Stimulated activated CD4-positive, alpha-beta T cell treated with anti-CD3 and anti-CD28 coated beads, Interleukin-2, amount 100 ng/mL, for 48 hours (primary cell): ENCODE results near the gene FLCN.
"Not testable (repeated sequence)": the region's sequence is repeated elsewhere in the genome, so short reads cannot be mapped to it uniquely, and the experiment has no call there.

Experiments
- DNase-seq, 2 donors: peaks; one replicate each; pipeline ENCODE4 v3.0.0-alpha.2; 2020

Gene FLCN

DNA sequence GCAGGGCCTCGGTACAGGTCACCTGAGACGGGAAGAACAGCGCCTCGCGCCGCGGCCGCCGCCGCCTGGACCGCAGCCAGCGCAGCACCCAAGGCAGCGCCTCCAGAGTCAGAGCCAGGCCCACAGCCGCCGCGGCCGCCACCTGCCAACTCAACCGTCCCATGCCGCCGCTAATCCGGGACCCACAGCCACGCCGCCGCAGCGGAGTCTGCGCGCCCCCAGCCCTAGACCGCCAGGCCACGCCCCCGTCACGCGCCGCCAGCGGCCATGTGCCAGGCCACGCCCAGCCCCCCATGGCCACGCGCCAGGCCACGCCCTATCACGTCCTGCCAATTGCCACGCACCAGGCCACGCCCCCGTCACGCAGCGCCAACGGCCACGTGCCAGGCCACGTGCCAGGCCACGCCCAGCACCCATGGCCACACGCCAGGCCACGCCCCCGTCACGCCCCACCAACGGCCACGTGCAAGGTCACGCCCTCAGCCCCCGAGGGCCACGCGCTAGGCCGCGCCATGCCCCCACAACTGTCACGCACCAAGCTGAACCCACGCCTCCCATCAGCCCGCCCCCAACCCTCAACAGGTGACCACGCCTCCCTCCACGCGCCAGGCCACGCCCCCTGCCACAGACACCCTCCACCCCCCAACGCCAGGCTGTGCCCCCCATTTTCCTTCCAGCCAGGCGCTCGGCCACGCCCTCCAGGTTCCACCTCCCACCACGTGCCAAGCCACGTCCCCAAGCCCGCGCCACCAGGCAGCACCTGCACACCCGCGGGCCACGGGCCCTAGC, 30.6 kb downstream of the FLCN start, which contains the start of gene PLD6:
Gene PLD6 (minus strand): TSS at position 210 of the 789 bp plus-strand sequence. CDS start 47 bp downstream, at position 163.
- peak; percentile 86 to 92 for DNase-seq

DNA sequence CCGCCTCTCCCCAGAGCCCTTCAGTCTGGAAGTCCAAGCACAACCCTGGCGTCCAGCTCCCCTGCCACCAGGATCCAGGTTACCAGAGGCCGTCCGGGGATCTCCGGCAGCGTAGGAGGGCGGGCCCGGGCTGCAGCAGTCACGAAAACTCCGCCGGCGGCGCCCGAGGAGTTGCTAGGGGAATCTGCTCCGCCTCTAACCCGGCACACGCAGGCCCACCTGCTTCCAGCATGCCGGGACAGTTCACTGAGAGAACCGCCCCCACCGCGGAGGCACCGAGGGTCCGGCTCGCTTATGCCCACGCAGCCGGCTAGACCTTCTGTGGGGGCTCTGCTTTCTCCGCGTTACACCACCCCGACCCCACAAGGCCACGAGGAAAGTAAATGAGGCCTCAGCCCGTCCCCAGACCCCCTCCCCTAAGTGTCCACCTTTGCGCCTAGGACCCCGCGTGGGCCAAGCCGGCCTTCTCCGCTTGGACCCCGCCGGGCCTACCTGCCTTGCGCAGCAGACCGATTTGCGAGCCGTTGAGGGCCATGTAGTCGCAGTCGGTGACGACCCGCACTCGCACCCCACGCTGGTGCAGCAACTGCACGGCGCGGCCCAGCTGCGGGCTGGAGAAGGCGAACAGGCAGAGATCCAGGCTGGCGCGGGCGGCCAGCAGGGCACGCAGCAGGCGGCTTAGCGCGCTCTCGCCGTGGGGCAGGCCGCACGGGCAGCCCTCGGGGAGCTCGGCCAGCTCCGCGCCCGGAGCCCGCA, 31.4 kb downstream of the FLCN start:
- DNase-seq, result peak; percentile 54 to 56

DNA sequence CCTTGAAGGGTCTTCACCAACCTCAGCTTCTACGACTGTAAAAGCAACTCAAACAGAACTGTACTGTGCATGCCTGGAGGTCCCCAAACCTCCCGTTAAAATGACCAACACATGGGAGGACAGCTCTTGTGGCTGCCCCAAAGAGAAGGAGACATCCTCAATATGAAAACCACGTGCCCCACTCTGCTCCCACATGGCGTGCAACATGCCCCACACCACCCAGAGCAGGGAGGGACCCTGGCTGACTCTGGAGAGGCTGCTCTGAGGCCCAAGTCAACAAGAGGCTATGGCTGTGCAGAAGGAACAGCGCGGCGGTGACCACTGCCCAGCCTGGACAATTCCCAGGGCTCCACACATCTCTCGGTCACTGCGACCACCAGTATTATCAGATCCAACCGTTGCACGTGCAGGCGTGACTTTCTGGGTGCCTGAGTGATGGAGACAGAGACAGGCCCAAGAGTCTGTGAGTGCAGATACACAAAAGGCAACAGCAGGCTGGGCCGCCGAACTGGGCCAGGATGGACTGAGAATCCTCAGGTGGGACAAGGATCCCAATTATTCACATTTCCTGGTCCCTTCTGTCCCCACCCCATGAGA, 32.2 kb downstream of the FLCN start:
- no peak for DNase-seq

DNA sequence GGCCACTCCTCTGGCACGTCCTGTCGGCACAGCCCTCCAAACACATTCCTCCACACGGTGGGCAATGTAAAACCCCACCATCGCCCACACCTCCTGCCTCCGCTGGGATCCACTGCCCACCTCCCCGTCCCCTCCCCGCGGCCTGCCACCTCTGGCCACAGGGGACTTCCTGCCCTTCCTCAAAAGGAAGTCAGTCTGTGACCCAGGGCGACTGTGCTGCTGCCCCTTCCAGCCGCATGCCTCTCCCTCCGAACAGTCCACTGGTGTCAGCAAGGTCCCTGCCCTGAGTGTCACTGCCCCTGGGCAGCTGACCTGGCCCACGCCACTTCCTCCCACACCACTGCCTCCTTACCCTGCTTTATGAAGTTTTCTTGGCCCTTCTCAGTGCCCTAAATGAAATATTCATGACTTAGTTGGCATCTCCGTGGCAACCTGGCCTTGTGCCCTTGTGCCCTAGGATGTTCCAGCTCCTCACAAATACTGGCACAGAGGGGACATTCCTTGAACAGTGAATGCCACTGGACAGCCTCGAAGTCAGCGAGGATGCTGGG, 32.9 kb downstream of the FLCN start:
- no peak for DNase-seq

- no peak for DNase-seq
These were observed 33.7 kb downstream of the FLCN start for GRCh38 chr17:17203173-17203730.

- no peak for DNase-seq
These were observed 35.1 kb downstream of the FLCN start for GRCh38 chr17:17201907-17202306.

DNA sequence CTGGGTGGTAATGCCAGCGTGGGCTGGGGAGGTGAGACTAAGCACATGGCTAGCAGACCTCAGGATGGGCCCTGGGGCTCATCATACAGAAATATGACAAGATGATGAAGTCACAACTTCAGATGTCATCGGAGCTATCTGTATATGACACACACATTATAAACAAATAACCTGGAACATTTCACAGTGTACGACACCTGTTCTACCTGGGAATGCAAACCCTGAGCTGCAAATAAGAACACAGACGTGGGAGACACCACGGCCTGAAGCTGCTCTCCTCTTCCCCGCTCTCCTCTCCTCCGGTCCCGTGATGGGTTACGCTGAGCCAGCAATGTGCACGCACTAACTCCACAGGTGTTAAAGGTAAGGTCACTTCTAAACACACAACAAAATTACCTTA, 35.7 kb downstream of the FLCN start:
- no peak for DNase-seq

DNA sequence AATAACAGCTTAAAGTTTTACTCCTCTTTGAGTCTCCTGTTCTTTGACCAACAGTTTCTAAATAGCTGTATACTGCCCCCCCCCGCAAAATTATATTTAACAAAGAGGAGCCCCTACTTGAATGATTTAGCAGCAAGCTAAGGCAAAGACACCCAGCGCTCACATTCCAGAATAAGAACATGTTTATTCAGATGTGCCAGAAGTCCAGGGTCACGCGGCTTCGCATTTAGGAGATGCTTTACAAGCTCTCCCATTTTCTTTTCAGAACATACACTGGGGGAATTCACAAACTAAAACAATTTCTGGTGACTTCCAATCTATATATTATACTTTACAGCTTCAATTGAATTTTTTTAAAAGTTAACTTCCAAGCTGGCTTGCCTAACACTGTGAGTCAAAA, 36.1 kb downstream of the FLCN start:
- DNase-seq, result no peak

- no peak for DNase-seq
These were observed 36.7 kb downstream of the FLCN start for GRCh38 chr17:17200311-17200710.

GRCh38 chr17:17198281-17198680, 38.7 kb downstream of the FLCN start:
- DNase-seq, result no peak

DNA sequence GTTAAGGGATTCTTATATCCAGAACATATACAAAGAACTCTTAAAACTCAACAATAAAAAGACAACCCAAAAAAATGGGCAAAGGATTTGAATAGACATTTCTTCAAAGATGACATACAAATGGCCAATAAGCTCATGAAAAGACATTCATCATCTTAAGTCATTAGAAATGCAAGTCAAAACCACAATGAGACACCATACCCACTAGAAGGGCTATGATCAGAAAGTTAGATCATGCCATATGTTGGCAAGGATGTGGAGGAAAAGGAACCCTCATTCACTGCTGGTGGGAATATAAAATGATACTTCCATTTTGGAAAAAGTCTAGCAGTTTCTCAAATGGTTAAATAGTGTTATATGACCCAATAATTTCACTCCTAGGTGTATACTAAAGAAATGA, 40.2 kb downstream of the FLCN start:
- no peak for DNase-seq

DNA sequence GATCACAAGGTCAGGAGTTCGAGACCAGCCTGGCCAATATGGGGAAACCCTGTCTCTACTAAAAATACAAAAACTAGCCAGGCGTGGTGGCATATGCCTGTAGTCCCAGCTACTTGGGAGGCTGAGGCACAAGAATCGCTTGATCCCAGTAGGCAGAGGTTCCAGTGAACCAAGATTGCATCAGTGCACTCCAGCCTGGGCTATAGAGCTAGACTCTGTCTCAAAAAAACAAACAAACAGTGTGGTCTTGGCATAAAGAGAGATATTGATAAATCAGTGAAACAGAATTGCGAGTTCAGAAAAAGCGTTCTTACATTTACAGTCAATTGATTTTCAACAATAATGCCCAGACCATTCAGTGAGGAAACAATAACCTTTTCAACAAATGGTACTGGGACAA, 41.5 kb downstream of the FLCN start:
- not testable (repeated sequence) for DNase-seq

DNA sequence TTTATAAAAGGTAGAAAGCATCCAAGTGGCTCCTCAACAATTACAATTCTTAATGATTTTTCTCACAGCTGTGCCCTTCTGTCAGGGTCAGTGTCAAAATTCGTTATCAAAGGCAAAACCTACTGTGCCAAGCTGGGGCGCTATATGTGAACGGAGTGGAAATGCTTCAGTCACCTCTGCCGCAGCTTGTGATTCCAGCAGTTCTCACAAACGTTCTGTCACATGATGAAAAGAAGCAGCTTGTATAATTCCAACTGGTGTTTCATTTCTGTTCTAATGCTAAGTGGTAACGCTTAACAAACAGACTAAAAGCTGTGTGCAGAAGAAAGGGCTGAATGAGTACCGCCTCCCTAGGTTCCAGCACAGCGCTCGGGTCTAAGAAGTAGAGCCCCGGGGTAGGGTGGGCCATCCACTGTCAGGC, 45.0 kb downstream of the FLCN start:
- no peak for DNase-seq

GRCh38 chr17:17191346-17191792, 45.6 kb downstream of the FLCN start:
- no peak for DNase-seq

GRCh38 chr17:17190188-17190587, 46.8 kb downstream of the FLCN start:
- no peak for DNase-seq

DNA sequence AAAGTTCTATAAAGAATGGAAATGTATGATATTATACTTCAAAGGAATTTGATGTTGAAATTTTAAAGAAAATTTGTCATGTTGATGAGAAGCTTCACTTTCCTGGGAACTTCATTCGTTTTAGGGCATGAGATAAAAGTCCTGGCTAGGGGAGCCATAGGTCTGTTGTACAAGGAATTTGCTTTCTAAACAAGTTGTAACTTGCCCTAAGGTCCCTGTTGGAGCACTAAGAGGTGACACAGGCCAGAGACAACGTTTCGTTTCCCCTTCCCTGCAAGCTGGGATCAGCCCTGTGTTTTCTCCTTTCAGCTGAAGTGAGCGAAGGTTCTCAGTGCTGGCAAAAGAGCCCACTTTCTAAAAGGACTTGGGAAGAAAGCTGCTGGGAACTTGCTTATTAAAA, 47.4 kb downstream of the FLCN start:
- no peak for DNase-seq

DNA sequence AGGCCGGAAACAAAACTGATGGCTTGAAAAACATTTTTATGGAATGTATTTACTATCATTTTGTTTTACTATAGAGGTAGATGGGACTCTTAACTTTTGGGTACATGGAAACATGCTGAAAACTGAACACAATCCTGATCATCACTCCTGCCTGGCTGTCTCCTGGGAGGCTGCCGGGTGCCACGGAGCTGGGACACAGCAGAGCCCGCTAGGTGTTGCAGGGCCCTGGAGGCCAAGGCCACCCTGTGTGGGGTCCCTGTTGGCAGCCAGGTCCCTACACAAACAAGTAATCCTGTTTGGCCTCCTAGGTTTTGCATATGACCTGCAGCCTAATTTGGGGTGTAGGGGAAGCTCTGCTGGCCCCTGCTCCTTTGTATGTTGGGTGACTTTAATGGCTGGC, 48.4 kb downstream of the FLCN start:
- no peak for DNase-seq

DNA sequence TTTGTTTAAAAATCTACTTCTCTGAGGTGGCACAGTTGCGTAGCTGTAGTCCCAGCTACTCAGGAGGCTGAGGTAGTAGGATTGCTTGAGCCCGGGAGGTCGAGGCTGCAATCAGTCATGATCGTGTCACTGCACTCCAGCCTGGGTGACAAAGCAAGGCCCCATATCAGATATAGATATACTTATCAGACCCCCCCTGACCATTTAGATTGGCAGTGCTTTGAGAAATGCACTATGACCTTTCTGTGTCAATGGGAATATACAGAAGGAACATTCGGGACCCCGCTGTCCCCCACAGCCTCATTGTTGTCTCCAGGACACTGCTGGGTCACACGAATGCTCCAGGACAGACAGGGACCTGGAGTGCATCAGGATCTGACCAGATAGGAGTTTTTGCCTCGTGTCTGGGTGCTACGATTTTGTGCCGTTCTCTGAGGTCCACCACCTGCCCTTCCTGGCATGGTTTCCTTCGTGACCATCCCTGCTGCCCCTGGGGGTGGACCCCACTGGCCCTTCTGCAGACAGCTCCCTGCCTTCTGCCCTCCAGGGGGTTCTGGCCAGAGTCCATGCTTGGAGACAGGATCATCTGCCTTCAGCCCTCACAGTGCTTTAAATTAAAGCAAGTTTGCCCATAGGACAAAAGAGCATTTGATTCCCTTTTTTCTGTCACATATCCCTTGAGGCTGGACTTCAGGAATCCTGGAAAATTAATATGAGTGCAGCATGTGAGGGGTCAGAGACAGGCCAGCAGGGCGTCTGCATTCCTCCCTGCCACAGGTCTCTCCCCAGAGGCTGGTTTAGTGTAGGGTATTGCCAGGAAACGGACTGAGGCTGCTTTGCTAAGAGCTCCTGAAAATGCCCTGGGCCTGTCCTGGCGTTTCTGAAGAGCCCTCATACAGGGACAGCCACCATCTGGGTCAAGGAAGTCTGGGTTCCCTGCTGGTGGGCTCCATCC, 50.1 kb downstream of the FLCN start:
- no peak for DNase-seq

GRCh38 chr17:17186051-17186450, 50.9 kb downstream of the FLCN start:
- DNase-seq, result peak; percentile 49 to 52

GRCh38 chr17:17184985-17185757, 51.8 kb downstream of the FLCN start:
- DNase-seq, result not testable (repeated sequence)

GRCh38 chr17:17183744-17184143, 53.2 kb downstream of the FLCN start:
- DNase-seq, result no peak
